Stimulated activated naive B cell treated with anti-CD40 and anti-IgM and Interleukin-4, amounts not matched to agents 10 μg/mL and 1 μg/mL and 100 μg/mL, for 72 hours (primary cell): Measurements from ENCODE around the gene REX1BD.

Experiments
- ATAC-seq, 2 donors: fragments of 150-1000 bp; cut with Tn5 transposase; replicated peaks; 2 replicates each; pipeline ENCODE4 v1.10.0; 2021; ENCODE audit warnings: moderate library complexity in 1 of 2
- DNase-seq: peaks from one replicate; pipeline ENCODE4 v3.0.0; 2021
- H3K27ac Mint-ChIP-seq: one replicate; pipeline ENCODE4 v1.8.0; 2022; ENCODE audit warnings: mild to moderate bottlenecking, mixed read lengths
- H3K27me3 Mint-ChIP-seq, 2 donors: one replicate each; pipeline ENCODE4 v1.8.0; 2022; ENCODE audit warnings: mixed read lengths in 2 of 2
- H3K36me3 Mint-ChIP-seq, 2 donors: one replicate each; pipeline ENCODE4 v1.8.0; 2022; ENCODE audit warnings: mixed read lengths in 2 of 2, mild to moderate bottlenecking in 1 of 2
- H3K4me1 Mint-ChIP-seq, 2 donors: one replicate each; pipeline ENCODE4 v1.8.0; 2022; ENCODE audit warnings: mixed read lengths in 2 of 2, mild to moderate bottlenecking in 1 of 2
- H3K4me3 Mint-ChIP-seq, 2 donors: one replicate each; pipeline ENCODE4 v1.8.0; 2022; ENCODE audit warnings: mild to moderate bottlenecking in 2 of 2, mixed read lengths in 2 of 2, moderate library complexity in 1 of 2
- H3K9me3 Mint-ChIP-seq, 2 donors: one replicate each; pipeline ENCODE4 v1.8.0; 2022; ENCODE audit warnings: mixed read lengths in 2 of 2, mild to moderate bottlenecking in 1 of 2

REX1BD gene

DNA sequence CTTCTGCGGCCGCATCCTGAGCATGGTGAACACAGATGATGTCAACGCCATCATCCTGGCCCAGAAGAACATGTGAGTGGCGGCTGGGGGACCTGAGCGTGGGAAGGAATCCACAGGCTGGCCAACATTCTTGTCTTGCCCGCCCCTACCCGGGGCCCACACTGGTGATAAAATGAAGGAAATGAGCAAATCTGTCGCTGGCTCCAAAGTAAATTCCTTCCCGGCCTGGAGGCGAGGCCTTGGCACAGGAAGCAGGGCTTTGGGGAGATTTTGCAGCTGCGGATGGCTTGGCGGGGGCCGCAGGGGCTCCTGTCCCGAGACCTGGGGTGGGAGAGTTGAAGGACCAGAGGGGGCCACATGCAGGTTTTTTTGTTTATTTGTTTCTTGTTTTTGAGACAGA lies 26.5 kb upstream of the REX1BD start:
- H3K36me3 Mint-ChIP-seq, result peaks cover 36 to 45% of the 10 kb centered on the region in 2 donors
- DNase-seq (no peak), ATAC-seq (no peak)
- H3K4me1 Mint-ChIP-seq, result peaks cover 9 to 29% of the 10 kb centered on the region in 2 donors
- no peaks in the 10 kb centered on the region for H3K27me3 Mint-ChIP-seq
- no peaks in the 10 kb centered on the region for H3K9me3 Mint-ChIP-seq
- no peak overlapping the region for H3K27ac Mint-ChIP-seq
- H3K4me3 Mint-ChIP-seq, result no peak overlapping the region

DNA sequence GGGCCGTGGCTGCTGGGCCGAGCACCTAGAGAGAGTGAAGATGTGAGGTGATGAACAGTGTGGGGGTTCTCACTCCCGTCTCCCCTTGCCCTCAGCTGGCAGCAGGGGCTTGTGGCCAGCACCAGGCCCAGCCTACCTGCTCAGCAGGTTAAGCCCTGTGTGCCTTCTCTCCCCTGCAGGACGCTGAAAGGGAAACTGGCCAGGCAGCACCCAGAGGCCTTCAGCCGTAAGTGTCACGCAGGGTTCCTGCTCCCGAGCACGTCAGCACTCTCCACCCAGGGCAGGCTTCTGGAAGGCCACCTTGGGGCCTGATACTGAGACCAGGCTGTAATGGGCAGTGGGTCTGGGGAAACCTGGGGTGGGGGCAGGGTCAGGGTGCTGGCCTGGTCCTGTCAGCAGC lies 21.6 kb upstream of the REX1BD start:
- Mint-ChIP-seq H3K9me3 (no peaks in the 10 kb centered on the region), H3K36me3 (peaks cover 59 to 61% of the 10 kb centered on the region in 2 donors), H3K27ac (no peak overlapping the region), H3K27me3 (no peaks in the 10 kb centered on the region), H3K4me1 (peaks cover 3 to 7% of the 10 kb centered on the region in 2 donors), H3K4me3 (no peak overlapping the region)
- ATAC-seq, result no peak
- no peak for DNase-seq

DNA sequence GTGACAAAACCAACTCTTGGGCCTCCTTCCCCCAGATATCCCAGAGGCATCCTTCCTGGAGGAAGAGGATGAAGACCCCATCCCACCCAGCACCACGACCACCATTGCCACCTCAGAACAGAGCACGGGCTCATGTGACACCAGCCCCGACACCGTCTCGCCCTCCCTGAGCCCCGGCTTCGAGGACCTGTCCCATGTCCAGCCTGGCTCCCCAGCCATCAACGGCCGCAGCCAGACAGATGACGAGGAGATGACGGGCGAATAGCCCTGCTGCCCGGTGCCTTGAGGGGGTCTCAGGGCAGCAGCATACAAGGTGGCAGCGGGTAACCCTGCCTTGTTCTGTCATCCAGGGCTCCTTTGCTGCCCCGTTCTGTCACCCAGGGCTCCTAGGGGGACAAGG lies 20.2 kb upstream of the REX1BD start:
- Mint-ChIP-seq H3K9me3 (no peaks in the 10 kb centered on the region), H3K27ac (no peak overlapping the region), H3K27me3 (no peaks in the 10 kb centered on the region), H3K4me1 (peaks cover 11 to 19% of the 10 kb centered on the region in 2 donors), H3K4me3 (no peak overlapping the region), H3K36me3 (peaks cover 65 to 68% of the 10 kb centered on the region in 2 donors)
- no peak for DNase-seq
- ATAC-seq, result no peak

DNA sequence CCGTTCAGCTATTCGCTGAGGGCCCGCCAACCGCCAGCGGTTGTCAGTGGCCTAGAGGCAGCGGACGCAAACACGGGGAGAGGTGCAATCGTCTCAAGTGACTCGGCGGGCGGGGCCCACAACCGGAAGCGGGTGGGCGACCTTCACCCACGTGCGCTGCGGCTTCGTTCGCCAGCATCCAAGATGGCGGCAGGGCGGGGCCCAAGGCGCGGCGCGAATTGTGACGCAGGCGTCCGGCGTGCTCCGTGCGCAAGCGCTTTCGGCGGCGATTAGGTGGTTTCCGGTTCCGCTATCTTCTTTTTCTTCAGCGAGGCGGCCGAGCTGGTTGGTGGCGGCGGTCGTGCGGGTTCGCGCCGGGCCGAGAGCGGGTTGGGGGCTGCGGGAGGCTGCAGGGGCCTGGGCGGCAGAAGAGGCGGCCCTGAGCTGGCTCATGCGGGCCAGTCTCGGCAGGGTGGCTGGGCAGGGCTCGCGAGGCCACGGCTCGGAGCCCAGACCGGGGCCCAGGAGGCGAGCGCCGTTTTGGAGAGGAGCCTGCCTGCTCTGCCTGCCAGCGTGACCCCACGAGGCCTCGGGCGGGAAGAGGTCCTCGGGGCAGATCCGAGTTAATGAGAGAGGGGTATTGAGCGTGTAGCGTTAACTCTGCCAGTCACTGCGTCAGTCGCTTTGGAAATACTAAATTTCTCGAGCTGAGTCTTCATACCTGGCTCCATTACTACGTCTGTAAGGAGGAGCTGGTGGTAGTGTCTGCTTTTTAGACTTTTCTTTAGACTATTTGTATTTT lies 16.8 kb upstream of the REX1BD start, which contains the start of gene UBA52:
Gene UBA52 (plus strand): TSS at position 294 of the 781 bp plus-strand sequence. CDS start 1,444 bp downstream, outside the sequence.
- no peaks in the 10 kb centered on the region for H3K27me3 Mint-ChIP-seq
- H3K36me3 Mint-ChIP-seq, result peaks cover 60 to 69% of the 10 kb centered on the region in 2 donors
- H3K9me3 Mint-ChIP-seq, result no peaks in the 10 kb centered on the region
- peaks cover 22 to 36% of the 10 kb centered on the region in 2 donors for H3K4me1 Mint-ChIP-seq
- peak within 1 kb of the TSS; percentile 99 for H3K27ac Mint-ChIP-seq
- ATAC-seq (peak; percentile 96), DNase-seq (peak; percentile 99)
- H3K4me3 Mint-ChIP-seq, result peak within 1 kb of the TSS; percentile 93 to 95

DNA sequence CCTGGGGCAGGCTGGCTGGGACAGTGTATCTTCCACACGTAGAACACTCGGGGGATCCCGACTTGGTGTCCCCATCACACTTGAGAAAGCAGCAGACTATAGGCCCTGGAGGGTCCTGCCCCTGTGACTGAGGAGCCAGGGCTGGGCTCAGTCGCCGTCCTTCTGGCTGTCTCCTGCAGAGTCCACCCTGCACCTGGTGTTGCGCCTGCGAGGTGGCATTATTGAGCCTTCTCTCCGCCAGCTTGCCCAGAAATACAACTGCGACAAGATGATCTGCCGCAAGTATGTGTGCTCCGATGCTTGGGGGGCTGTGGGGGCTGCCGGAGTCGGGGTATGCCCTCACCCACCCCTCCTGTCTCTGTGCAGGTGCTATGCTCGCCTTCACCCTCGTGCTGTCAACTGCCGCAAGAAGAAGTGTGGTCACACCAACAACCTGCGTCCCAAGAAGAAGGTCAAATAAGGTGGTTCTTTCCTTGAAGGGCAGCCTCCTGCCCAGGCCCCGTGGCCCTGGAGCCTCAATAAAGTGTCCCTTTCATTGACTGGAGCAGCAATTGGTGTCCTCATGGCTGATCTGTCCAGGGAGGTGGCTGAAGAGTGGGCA lies 13.8 kb upstream of the REX1BD start:
- ATAC-seq (no peak), DNase-seq (no peak)
- Mint-ChIP-seq H3K4me1 (peaks cover 22 to 36% of the 10 kb centered on the region in 2 donors), H3K27ac (no peak overlapping the region), H3K4me3 (no peak overlapping the region), H3K27me3 (no peaks in the 10 kb centered on the region), H3K9me3 (no peaks in the 10 kb centered on the region), H3K36me3 (peaks cover 43 to 61% of the 10 kb centered on the region in 2 donors)

DNA sequence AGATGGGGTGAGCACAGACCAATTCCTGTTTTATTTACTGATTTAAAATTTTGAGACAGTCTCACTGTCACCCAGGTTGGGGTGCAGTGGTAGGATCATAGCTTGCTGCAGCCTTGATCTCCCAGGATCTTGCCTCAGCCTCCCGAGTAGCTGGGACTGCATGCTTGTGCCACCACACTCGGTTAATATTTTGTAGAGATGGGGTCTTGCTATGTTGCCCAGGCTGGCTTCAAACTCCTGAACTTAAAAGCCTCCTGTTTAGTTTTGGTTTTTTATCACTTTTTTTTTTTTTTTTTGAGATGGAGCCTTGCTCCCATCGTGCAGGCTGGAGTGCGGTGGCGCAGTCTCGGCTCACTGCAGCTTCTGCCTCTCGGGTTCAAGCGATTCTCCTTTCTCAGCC lies 12.2 kb upstream of the REX1BD start:
- ATAC-seq (no peak), DNase-seq (no peak)
- Mint-ChIP-seq H3K27me3 (no peaks in the 10 kb centered on the region), H3K36me3 (peaks cover 40 to 59% of the 10 kb centered on the region in 2 donors), H3K4me1 (peaks cover 20 to 33% of the 10 kb centered on the region in 2 donors), H3K4me3 (no peak overlapping the region), H3K27ac (peak overlapping the region; percentile 4), H3K9me3 (no peaks in the 10 kb centered on the region)

DNA sequence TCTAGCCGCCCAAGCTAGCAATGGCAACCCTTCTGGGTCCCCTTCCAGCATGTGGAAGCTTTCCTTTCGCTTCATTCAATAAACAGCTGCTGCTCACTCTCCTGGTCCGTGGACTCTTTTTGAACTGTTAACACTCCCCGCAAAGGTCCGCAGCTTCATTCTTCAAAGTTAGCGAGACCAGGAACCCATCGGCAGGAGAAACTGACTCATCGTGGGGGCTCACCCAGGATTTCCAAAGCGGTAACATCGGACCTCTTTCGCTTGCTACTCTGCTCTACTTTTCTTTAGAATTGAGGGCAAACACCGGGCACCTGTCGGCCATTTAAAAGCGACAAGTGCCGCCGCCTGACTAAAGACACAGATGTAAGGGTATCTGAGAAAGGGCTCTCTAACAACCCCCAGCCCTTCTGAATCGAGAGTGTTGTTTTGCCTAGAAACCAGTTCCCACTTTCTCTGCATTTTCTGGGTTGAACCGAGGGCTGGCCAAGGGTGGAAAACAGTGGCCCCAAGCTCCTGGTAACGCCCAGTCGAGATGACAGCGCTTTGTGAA lies 11.2 kb upstream of the REX1BD start:
- no peaks in the 10 kb centered on the region for H3K9me3 Mint-ChIP-seq
- peaks cover 18 to 27% of the 10 kb centered on the region in 2 donors for H3K4me1 Mint-ChIP-seq
- H3K27me3 Mint-ChIP-seq, result no peaks in the 10 kb centered on the region
- H3K36me3 Mint-ChIP-seq, result peaks cover 33 to 48% of the 10 kb centered on the region in 2 donors
- H3K27ac Mint-ChIP-seq, result peak overlapping the region; percentile 51
- H3K4me3 Mint-ChIP-seq, result no peak overlapping the region
- DNase-seq (no peak), ATAC-seq (no peak)

DNA sequence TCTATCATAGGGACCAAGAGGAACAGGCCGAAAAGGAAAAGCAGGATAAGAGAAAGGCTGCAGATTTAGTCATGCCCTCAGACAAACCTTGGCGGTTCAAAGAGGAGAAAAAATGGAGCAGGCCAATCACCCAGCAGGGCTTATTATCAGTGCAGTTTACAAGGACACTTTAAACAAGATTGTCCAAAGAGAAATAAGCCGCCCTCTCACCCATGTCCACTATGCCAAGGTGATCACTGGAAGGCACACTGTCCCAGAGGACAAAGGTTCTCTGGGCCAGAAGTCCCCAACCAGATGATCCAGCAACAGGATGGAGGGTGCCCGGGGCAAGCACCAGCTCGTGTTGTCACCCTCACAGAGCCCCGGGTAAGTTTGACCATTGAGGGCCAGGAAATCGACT lies 8.3 kb upstream of the REX1BD start:
- no peak for DNase-seq
- Mint-ChIP-seq H3K27me3 (no peaks in the 10 kb centered on the region), H3K36me3 (peaks cover 11 to 23% of the 10 kb centered on the region in 2 donors), H3K9me3 (no peaks in the 10 kb centered on the region), H3K27ac (no peak overlapping the region), H3K4me1 (peaks cover 1 to 2% of the 10 kb centered on the region in 2 donors), H3K4me3 (no peak overlapping the region)
- no peak for ATAC-seq

DNA sequence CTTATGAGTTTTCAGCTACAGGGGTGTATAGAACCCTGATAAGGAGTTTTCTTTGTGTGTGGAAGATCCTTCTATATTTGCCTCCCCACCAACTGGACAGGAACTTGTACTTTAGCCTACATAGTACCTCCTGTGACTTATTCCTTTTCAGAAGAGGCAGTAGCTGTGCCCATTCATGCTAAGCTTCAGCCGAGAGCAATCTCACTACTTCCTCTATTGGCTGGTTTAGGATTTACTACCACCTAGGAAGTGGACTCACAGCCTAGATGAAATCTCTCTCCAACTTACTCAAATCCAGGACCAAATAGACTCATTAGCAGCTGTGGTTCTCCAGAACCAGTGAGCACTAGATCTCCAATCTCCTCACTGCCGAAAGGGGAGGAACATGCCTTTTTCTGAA lies 2.3 kb upstream of the REX1BD start:
- Mint-ChIP-seq H3K9me3 (no peaks in the 10 kb centered on the region), H3K27me3 (no peaks in the 10 kb centered on the region), H3K27ac (no peak overlapping the region), H3K4me1 (peaks cover 33 to 45% of the 10 kb centered on the region in 2 donors), H3K36me3 (peaks cover 10 to 15% of the 10 kb centered on the region in 2 donors), H3K4me3 (no peak overlapping the region)
- ATAC-seq, result peak; percentile 29 to 36
- no peak for DNase-seq

DNA sequence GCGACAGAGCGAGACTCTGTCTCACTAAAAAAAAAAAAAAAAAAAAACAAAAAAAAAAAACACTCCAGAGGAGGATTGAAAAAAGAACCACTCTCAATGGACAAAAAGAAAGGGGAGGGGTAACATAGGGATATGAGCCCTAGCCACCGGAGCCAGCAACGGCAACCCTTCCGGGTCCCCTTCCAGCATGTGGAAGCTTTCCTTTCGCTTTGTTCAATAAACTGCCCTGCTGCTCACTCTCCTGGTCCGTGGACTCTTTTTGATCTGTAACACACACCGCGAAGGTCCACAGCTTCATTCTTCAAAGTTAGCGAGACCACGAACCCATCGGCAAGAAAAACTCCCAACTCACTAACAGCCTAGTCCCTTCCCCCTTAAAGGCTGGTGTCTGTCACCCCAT lies 1.0 kb upstream of the REX1BD start:
- Mint-ChIP-seq H3K27ac (peak overlapping the region; percentile 96), H3K4me1 (peaks cover 33 to 45% of the 10 kb centered on the region in 2 donors), H3K4me3 (peak overlapping the region; percentile 87 to 90), H3K27me3 (no peaks in the 10 kb centered on the region), H3K9me3 (no peaks in the 10 kb centered on the region), H3K36me3 (peaks cover 14 to 19% of the 10 kb centered on the region in 2 donors)
- DNase-seq, result no peak
- no peak for ATAC-seq

DNA sequence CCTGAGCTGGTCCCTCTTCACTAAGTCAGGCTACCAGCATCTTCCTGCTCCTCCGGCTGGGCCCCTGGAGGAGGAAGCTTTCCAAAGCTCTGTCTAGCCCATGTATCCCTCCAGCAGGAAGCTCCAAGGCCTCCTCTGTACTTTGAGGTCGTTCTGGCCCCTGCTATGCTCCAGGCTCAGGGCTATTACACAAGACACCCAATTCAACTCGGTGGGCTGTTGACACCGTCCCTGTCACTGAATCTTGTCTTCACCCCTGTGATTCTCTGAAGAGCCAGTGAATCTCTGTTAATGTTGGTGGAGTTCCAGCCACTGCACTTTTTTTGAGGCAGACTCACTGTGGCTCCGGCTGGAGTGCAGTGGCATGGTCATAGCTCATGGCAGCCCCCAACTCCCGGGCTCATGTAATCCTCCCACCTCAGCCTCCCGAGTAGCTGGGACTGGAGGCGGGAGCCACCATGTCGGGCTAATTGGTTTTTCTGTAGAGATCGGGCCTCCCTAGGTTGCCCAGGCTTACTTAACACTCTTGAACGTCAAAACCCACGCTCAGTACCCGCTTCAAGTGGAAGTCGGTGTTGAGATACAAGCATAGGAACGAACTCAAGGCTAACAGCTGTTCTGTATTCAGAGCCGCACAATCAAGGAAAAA lies 512 bp upstream of the REX1BD start:
- Mint-ChIP-seq H3K27ac (peak overlapping the region; percentile 96), H3K9me3 (no peaks in the 10 kb centered on the region), H3K27me3 (no peaks in the 10 kb centered on the region), H3K4me1 (peaks cover 33 to 46% of the 10 kb centered on the region in 2 donors), H3K36me3 (peaks cover 14 to 19% of the 10 kb centered on the region in 2 donors), H3K4me3 (peak overlapping the region; percentile 87 to 90)
- no peak for DNase-seq
- no peak for ATAC-seq

DNA sequence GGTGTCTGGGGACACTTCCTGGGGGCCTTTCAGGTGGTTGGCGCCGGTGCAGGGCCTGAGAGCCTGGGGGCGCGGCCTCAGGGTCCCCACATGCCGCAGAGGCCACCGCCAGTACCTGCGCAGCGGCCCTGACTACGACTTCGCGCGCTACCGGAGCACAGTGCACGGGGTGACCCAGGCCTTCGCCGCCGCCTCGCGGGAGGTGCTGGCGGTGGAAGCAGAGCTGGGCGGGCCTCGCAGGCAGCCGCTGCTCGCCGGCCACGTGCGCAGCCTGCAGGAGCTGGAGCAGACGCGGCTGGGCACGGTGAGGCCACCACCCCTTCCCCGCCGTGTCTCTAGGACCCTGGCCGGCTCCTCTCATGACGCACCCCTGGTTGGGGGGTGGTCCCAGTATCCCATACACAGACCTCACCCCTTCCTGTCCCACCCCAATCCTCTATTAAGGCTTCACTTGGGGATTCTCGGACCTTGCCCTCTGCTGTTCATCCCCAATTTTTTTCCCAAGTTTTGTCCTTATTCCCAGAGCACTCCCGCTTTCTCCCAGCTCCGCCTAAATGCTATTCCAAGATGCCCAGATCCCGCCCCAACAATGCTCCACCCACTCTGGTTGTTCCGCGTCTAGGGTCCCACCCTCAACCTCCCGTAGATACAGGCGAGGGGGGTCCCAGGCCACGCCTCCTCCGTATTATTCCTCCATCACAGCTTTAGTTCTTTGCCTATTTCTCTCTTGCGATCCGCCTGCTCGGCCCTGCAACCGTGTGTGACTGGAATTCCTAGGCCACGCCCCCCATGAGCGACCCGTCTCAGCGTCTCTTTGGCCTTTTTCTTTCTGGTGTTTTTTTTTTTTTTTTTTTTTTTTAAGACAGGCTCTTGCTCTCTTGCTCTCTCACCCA lies 1.0 kb downstream of the REX1BD start:
- peak; percentile 55 to 61 for ATAC-seq
- Mint-ChIP-seq H3K27ac (peak overlapping the region; percentile 96), H3K4me1 (peaks cover 39 to 61% of the 10 kb centered on the region in 2 donors), H3K36me3 (peaks cover 14 to 19% of the 10 kb centered on the region in 2 donors), H3K9me3 (no peaks in the 10 kb centered on the region), H3K27me3 (peaks cover 2% of the 10 kb centered on the region in 2 donors), H3K4me3 (peak overlapping the region; percentile 87 to 90)
- peak; percentile 72 for DNase-seq
